Nucleus accumbens (tissue), 56 donors: ENCODE results near the gene NXN.
"Not testable (repeated sequence)": the region's sequence is repeated elsewhere in the genome, so short reads cannot be mapped to it uniquely, and the experiment has no call there.

Experiments used
- DNase-seq, 56 donors: peaks; one replicate each; lab custom pipeline; 2025; lab: John Stamatoyannopoulos, UW

The NXN gene

GRCh38 chr17:789931-790873, 189.4 kb downstream of the NXN start:
- DNase-seq, result peak in 4 of 56 donors; percentile 2 to 34 (median 8)

DNA sequence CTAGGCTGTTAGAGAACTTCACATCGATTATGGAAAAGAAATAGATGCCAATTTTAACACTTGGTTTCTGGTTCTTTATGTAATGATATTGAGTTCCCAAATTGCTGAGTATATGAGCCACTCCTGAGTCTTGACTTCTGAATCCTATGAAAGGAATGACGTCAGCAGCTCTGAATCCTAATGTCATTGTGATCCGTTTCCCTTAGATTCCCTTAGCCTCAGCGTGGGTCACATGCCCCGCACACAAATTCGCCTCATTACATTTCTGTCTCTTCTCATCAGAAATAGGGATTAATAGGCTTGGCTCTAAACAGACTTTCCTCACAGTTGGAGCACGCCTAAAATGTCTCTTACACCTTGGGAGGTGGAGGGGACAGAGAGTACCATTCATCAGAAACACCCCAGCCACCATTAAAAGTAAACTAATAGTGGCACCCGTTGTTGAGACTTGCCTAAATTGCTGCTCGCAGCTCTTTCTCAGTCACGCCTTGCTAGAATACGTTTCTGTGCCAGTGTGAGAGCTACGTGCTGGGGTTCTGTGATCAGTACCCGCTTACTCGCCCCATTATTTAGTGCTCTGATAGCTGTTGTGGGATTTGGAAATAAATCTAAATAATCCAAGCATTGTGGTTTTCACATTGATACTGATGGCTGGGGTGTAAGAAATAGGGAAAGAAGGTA, 190.3 kb downstream of the NXN start:
- no peak for DNase-seq

DNA sequence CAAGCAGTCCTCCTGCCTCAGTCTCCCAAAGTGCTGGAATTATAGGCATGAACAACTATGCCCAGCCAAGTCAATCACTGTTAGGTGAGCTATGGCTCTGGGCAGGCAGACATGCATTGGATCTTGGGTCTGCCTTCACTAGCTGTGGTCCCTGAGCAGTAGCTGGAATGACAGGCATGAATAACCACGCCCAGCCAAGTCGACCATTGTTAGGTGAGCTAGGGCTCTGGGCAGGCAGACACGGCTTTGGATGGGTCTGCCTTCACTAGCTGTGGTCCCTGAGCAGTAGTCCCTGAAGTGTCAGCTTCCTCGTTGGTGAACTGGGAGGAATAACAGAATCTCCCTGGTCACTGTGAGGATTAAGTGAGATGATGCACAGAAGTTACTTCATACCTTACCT, 191.0 kb downstream of the NXN start:
- DNase-seq, result no peak

GRCh38 chr17:787641-788221, 191.8 kb downstream of the NXN start:
- DNase-seq, result no peak

GRCh38 chr17:785901-786300, 193.7 kb downstream of the NXN start:
- DNase-seq, result not testable (repeated sequence)

GRCh38 chr17:784143-784542, 195.4 kb downstream of the NXN start:
- DNase-seq, result no peak

GRCh38 chr17:781805-782731, 197.5 kb downstream of the NXN start, which contains the start of the genes GLOD4 and MRM3:
GLOD4 (minus strand) TSS chr17:782280; CDS start chr17:782255, 25 bp downstream.
MRM3 (plus strand) TSS chr17:782353; CDS start chr17:782379, 26 bp downstream.
- peak in 55 of 56 donors; percentile 55 to 96 (median 85) for DNase-seq

- no peak for DNase-seq
Observed at GRCh38 chr17:778096-778495, 201.5 kb downstream of the NXN start.

DNA sequence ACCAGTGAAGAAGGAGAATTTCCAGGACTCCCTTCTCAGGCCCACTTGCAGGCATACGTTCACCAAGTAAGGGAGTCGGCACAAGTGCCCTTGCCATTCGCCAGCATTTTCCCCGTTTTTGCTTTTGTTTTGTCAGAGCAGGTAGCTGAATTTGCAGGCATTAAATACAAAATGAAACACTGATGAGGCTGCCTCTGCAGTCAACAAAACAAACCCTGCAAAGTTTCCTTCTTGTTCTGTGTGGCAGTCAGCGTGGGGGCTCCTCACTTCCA, 205.3 kb downstream of the NXN start:
- DNase-seq, result no peak

DNA sequence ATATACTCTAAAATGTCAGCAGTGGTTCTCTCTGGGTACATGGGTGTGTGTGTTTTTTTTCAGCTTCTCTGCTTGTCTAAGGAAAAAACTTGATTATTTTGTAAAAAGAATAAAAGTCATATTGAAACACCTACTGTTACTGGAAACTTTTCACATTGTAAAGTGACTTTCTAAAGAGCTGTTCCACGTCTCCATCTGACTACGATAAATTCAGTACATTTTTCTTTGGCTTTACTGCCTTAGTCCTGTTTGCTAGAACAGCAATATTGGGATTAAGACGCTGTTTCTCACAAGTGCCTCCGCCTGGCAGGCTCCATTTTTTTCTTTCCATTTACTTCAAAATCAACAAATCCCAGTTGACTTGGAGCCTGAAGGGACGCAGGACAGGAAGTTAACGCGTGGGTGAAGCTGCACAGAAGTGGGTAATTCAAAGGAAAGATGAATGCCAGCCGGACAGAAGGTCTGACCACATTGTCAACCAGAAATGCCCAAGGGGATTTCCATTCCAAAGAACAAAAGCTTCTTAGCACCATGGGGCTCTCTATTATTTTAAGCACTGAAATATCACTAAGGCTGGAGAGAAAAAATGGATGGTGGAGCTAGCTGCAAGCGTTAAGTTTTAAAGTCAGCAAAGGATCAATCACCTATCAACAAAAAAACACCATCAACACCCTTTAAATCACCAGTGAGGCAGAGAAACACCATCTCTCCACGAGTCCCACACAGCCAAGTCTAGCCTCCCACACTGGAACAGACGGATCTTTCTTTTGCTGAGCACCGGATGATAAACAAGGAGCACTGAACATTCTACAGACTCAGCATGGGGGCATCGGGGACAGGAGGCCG, 205.9 kb downstream of the NXN start:
- no peak for DNase-seq

- DNase-seq, result no peak
Observed at GRCh38 chr17:773016-773415, 206.6 kb downstream of the NXN start.

DNA sequence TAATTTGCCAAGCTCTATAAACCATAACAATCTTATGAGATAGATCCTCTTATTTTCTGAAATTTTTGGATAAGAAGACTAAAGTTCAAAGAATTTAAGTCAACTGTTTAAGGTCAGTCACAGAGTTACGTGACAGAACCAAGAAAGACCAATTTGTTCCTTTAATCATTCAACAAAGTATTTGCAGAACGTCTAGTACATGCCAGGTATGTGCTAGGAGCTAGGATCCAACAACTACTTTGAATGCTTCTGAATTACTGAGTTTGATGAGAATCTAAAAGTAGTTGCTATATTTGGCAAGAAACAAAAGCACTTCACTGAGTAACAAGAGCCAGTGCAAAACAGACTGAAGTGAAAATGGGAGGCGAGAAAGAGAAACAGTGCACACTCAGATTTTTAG, 212.5 kb downstream of the NXN start:
- no peak for DNase-seq

DNA sequence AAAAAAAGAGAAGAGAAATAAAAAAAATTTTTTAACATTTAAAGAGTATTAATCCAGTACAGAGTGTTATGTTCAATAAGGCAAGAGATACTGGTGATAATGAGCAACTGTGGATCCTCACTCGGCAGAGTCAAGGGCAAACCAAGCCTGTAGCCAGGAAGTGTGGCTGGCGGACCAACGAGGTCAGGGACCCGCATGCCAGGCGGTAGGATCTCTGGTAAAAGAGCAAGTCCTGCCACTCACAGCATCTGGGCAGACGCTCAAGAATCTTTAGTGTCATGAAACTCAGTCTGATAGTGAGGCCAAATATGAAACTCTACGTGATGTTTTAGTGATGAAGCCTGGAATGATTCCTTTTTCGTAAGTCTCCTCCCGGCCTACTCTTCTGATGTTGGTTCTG, 219.2 kb downstream of the NXN start:
- DNase-seq, result no peak

DNA sequence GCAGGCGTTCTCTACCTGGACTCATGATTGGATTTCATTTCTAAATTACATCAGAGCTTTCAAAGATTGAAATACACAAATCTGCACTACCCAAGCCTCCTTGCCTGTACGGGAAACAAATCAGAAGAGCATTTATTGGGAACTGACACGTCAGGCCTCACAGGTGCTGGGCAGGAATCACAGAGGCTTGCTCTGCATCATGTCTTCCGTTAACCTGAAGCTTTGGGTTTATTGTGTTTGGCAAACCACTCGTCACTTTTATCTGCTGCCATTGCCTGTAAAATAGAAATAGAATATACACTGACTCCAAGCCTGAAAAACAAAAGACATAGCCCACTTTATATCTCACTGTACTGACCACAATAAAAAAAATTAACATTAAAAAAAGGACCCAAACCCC, 219.6 kb downstream of the NXN start:
- DNase-seq, result no peak

- not testable (repeated sequence) for DNase-seq
Observed at GRCh38 chr17:756010-756567, 223.5 kb downstream of the NXN start.

GRCh38 chr17:755319-755961, 224.1 kb downstream of the NXN start:
- DNase-seq, result not testable (repeated sequence)

DNA sequence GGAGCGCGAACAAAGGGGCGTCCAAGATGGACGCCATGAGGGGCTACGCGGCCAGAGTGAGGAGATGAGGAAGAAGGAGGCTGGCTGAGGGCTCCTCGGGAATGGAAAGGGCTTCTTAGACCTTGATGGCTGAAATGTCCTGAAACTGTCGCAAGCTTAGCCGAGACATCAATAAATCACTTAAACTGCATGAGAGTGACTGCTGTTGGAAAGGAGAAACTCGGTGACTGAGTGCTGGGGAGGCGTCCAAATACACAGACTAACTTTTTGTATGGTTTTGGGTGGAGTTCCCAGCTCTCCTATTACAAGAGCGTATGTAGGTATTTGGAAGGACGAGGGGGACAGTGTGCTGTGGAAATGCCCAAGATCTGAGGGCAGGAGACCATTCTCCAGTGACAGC, 226.2 kb downstream of the NXN start:
- no peak for DNase-seq

GRCh38 chr17:752620-753219, 226.9 kb downstream of the NXN start:
- DNase-seq, result peak in 22 of 56 donors; percentile 8 to 57 (median 32)
